Measurements from ENCODE around the gene MOV10L1.
"Not testable (repeated sequence)": the region's sequence is repeated elsewhere in the genome, so short reads cannot be mapped to it uniquely, and the experiment has no call there.

The MOV10L1 gene

GRCh38 chr22:50086975-50087374 lies 2.8 kb upstream of the MOV10L1 start:
- Histone ChIP-seq H3K4me1 (ENCODE audit: control insufficient read depth in 2 of 2, insufficient read depth in 1 of 2, low read depth in 1 of 2, low read length in 2 of 2) (peaks cover 0 to 14% of the 10 kb centered on the region in 2 donors), H2BK15ac (ENCODE audit: low read length) (peak overlapping the region; percentile 42)
- not testable (repeated sequence) for H3K27ac ChIP-seq (replicated peaks; ENCODE audit: low read length); H3K4me2 ChIP-seq (ENCODE audit: insufficient read depth, low read length, poor library complexity, severe bottlenecking); H3K4me3 ChIP-seq (ENCODE audit: low read length in 2 of 2); H2AK5ac ChIP-seq (ENCODE audit: low read depth, low read length); H2AFZ ChIP-seq (ENCODE audit: low read length); H3K18ac ChIP-seq (ENCODE audit: low read length); H4K8ac ChIP-seq (ENCODE audit: low read depth, low read length); H4K91ac ChIP-seq (ENCODE audit: low read depth, low read length, poor library complexity); H3K4ac ChIP-seq (ENCODE audit: low read length); H3K79me1 ChIP-seq (ENCODE audit: low read depth, low read length); DNase-seq (ENCODE audit: low spot score); H3K36me3 ChIP-seq (replicated peaks in 1 of 2; ENCODE audit: control insufficient read depth in 2 of 2, insufficient read depth in 2 of 2, low read length in 2 of 2); H3K9me3 ChIP-seq (replicated peaks in 1 of 2; ENCODE audit: control insufficient read depth in 2 of 2, insufficient read depth in 1 of 2, low read depth in 1 of 2, low read length in 2 of 2); H2BK120ac ChIP-seq (ENCODE audit: low read depth, low read length); H3K14ac ChIP-seq (ENCODE audit: low read length); H3K9ac ChIP-seq (ENCODE audit: low read depth, low read length, poor library complexity); H3K23ac ChIP-seq (ENCODE audit: low read depth, low read length, poor library complexity); H3K27me3 ChIP-seq (ENCODE audit: control insufficient read depth in 3 of 3, insufficient read depth in 3 of 3, low read depth in 1 of 3, low read length in 3 of 3); H2BK12ac ChIP-seq (ENCODE audit: low read length); H2BK5ac ChIP-seq (ENCODE audit: low read length)
- WGBS, 2 donors (ENCODE audit: extremely low coverage in 2 of 2, insufficient read length in 2 of 2, insufficient replicate concordance in 1 of 2), result no CpG with 5 or more reads among the region's 4 CpGs

GRCh38 chr22:50087646-50088045 lies 2.2 kb upstream of the MOV10L1 start:
- no peak overlapping the region for H2BK12ac ChIP-seq (ENCODE audit: low read length)
- no peaks in the 10 kb centered on the region for H3K36me3 ChIP-seq (replicated peaks in 1 of 2; ENCODE audit: control insufficient read depth in 2 of 2, insufficient read depth in 2 of 2, low read length in 2 of 2)
- H3K4ac ChIP-seq (ENCODE audit: low read length), result no peak overlapping the region
- H2BK15ac ChIP-seq (ENCODE audit: low read length), result peak overlapping the region; percentile 42
- no peak for DNase-seq (ENCODE audit: low spot score)
- no peak overlapping the region for H3K23ac ChIP-seq (ENCODE audit: low read depth, low read length, poor library complexity)
- H2AFZ ChIP-seq (ENCODE audit: low read length), result no peak overlapping the region
- WGBS, 2 donors (ENCODE audit: extremely low coverage in 2 of 2, insufficient read length in 2 of 2, insufficient replicate concordance in 1 of 2), result no CpG with 5 or more reads among the region's 12 CpGs
- peaks cover 5 to 8% of the 10 kb centered on the region in 2 donors for H3K9me3 ChIP-seq (replicated peaks in 1 of 2; ENCODE audit: control insufficient read depth in 2 of 2, insufficient read depth in 1 of 2, low read depth in 1 of 2, low read length in 2 of 2)
- H3K9ac ChIP-seq (ENCODE audit: low read depth, low read length, poor library complexity), result no peak overlapping the region
- H4K8ac ChIP-seq (ENCODE audit: low read depth, low read length), result no peak overlapping the region
- no peak overlapping the region for H3K18ac ChIP-seq (ENCODE audit: low read length)
- no peak overlapping the region for H2AK5ac ChIP-seq (ENCODE audit: low read depth, low read length)
- no peak overlapping the region for H3K14ac ChIP-seq (ENCODE audit: low read length)
- no peak overlapping the region for H3K4me2 ChIP-seq (ENCODE audit: insufficient read depth, low read length, poor library complexity, severe bottlenecking)
- no peak overlapping the region for H2BK5ac ChIP-seq (ENCODE audit: low read length)
- no peak overlapping the region for H3K27ac ChIP-seq (replicated peaks; ENCODE audit: low read length)
- no peaks in the 10 kb centered on the region for H3K79me1 ChIP-seq (ENCODE audit: low read depth, low read length)
- H3K4me3 ChIP-seq (ENCODE audit: low read length in 2 of 2), result no peak overlapping the region
- peaks cover 0 to 14% of the 10 kb centered on the region in 2 donors for H3K4me1 ChIP-seq (ENCODE audit: control insufficient read depth in 2 of 2, insufficient read depth in 1 of 2, low read depth in 1 of 2, low read length in 2 of 2)
- no peaks in the 10 kb centered on the region for H3K27me3 ChIP-seq (ENCODE audit: control insufficient read depth in 3 of 3, insufficient read depth in 3 of 3, low read depth in 1 of 3, low read length in 3 of 3)
- no peak overlapping the region for H4K91ac ChIP-seq (ENCODE audit: low read depth, low read length, poor library complexity)
- no peak overlapping the region for H2BK120ac ChIP-seq (ENCODE audit: low read depth, low read length)

GRCh38 chr22:50088096-50088495 lies 1.7 kb upstream of the MOV10L1 start:
- Histone ChIP-seq H3K27me3 (ENCODE audit: control insufficient read depth in 3 of 3, insufficient read depth in 3 of 3, low read depth in 1 of 3, low read length in 3 of 3) (no peaks in the 10 kb centered on the region), H2AK5ac (ENCODE audit: low read depth, low read length) (no peak overlapping the region), H2BK12ac (ENCODE audit: low read length) (no peak overlapping the region), H3K27ac (replicated peaks; ENCODE audit: low read length) (no peak overlapping the region), H3K4me1 (ENCODE audit: control insufficient read depth in 2 of 2, insufficient read depth in 1 of 2, low read depth in 1 of 2, low read length in 2 of 2) (peaks cover 0 to 14% of the 10 kb centered on the region in 2 donors), H2AFZ (ENCODE audit: low read length) (no peak overlapping the region), H3K79me1 (ENCODE audit: low read depth, low read length) (no peaks in the 10 kb centered on the region), H4K91ac (ENCODE audit: low read depth, low read length, poor library complexity) (no peak overlapping the region), H2BK120ac (ENCODE audit: low read depth, low read length) (no peak overlapping the region), H3K36me3 (replicated peaks in 1 of 2; ENCODE audit: control insufficient read depth in 2 of 2, insufficient read depth in 2 of 2, low read length in 2 of 2) (no peaks in the 10 kb centered on the region), H3K4me3 (ENCODE audit: low read length in 2 of 2) (no peak overlapping the region), H3K4me2 (ENCODE audit: insufficient read depth, low read length, poor library complexity, severe bottlenecking) (no peak overlapping the region), H2BK5ac (ENCODE audit: low read length) (no peak overlapping the region), H3K23ac (ENCODE audit: low read depth, low read length, poor library complexity) (peak overlapping the region; percentile 66), H3K4ac (ENCODE audit: low read length) (no peak overlapping the region), H3K18ac (ENCODE audit: low read length) (no peak overlapping the region), H3K14ac (ENCODE audit: low read length) (no peak overlapping the region), H3K9me3 (replicated peaks in 1 of 2; ENCODE audit: control insufficient read depth in 2 of 2, insufficient read depth in 1 of 2, low read depth in 1 of 2, low read length in 2 of 2) (peaks cover 5 to 8% of the 10 kb centered on the region in 2 donors), H4K8ac (ENCODE audit: low read depth, low read length) (no peak overlapping the region), H3K9ac (ENCODE audit: low read depth, low read length, poor library complexity) (no peak overlapping the region), H2BK15ac (ENCODE audit: low read length) (no peak overlapping the region)
- no peak for DNase-seq (ENCODE audit: low spot score)
- no CpG with 5 or more reads among the region's 12 CpGs for WGBS, 2 donors (ENCODE audit: extremely low coverage in 2 of 2, insufficient read length in 2 of 2, insufficient replicate concordance in 1 of 2)

GRCh38 chr22:50089231-50089630 lies 575 bp upstream of the MOV10L1 start:
- Histone ChIP-seq H3K14ac (ENCODE audit: low read length) (no peak overlapping the region), H3K18ac (ENCODE audit: low read length) (no peak overlapping the region), H2BK120ac (ENCODE audit: low read depth, low read length) (no peak overlapping the region), H3K4ac (ENCODE audit: low read length) (no peak overlapping the region), H3K23ac (ENCODE audit: low read depth, low read length, poor library complexity) (no peak overlapping the region), H3K27me3 (ENCODE audit: control insufficient read depth in 3 of 3, insufficient read depth in 3 of 3, low read depth in 1 of 3, low read length in 3 of 3) (no peaks in the 10 kb centered on the region), H2BK5ac (ENCODE audit: low read length) (no peak overlapping the region), H2AFZ (ENCODE audit: low read length) (no peak overlapping the region), H4K91ac (ENCODE audit: low read depth, low read length, poor library complexity) (no peak overlapping the region), H3K4me2 (ENCODE audit: insufficient read depth, low read length, poor library complexity, severe bottlenecking) (no peak overlapping the region), H3K36me3 (replicated peaks in 1 of 2; ENCODE audit: control insufficient read depth in 2 of 2, insufficient read depth in 2 of 2, low read length in 2 of 2) (no peaks in the 10 kb centered on the region), H2BK15ac (ENCODE audit: low read length) (no peak overlapping the region), H3K4me1 (ENCODE audit: control insufficient read depth in 2 of 2, insufficient read depth in 1 of 2, low read depth in 1 of 2, low read length in 2 of 2) (peaks cover 0 to 10% of the 10 kb centered on the region in 2 donors), H3K9me3 (replicated peaks in 1 of 2; ENCODE audit: control insufficient read depth in 2 of 2, insufficient read depth in 1 of 2, low read depth in 1 of 2, low read length in 2 of 2) (peaks cover 5 to 8% of the 10 kb centered on the region in 2 donors), H4K8ac (ENCODE audit: low read depth, low read length) (no peak overlapping the region), H2BK12ac (ENCODE audit: low read length) (no peak overlapping the region), H3K27ac (replicated peaks; ENCODE audit: low read length) (no peak overlapping the region), H2AK5ac (ENCODE audit: low read depth, low read length) (no peak overlapping the region), H3K9ac (ENCODE audit: low read depth, low read length, poor library complexity) (no peak overlapping the region), H3K4me3 (ENCODE audit: low read length in 2 of 2) (no peak overlapping the region), H3K79me1 (ENCODE audit: low read depth, low read length) (no peaks in the 10 kb centered on the region)
- WGBS, 2 donors (ENCODE audit: extremely low coverage in 2 of 2, insufficient read length in 2 of 2, insufficient replicate concordance in 1 of 2), result no CpG with 5 or more reads among the region's 11 CpGs
- no peak for DNase-seq (ENCODE audit: low spot score)
